Nephron (organoid): Measurements from ENCODE around the gene RPL37A.

Source experiments
- H3K27ac Mint-ChIP-seq, 3 experiments: 2 replicates each; pipeline ENCODE4 v1.8.0; 2020; ENCODE audit warnings: mixed read lengths in 3 of 3, mild to moderate bottlenecking in 2 of 3, moderate library complexity in 1 of 3
- H3K27me3 Mint-ChIP-seq: 2 replicates; pipeline ENCODE4 v1.8.0; 2021; ENCODE audit warnings: low read depth, mild to moderate bottlenecking, moderate library complexity, mixed read lengths
- H3K36me3 Mint-ChIP-seq: 2 replicates; pipeline ENCODE4 v1.8.0; 2020; ENCODE audit warnings: low read depth, mixed read lengths
- H3K4me1 Mint-ChIP-seq: 2 replicates; pipeline ENCODE4 v1.8.0; 2020; ENCODE audit warnings: mixed read lengths
- H3K4me3 Mint-ChIP-seq, 3 experiments: 2 replicates each; pipeline ENCODE4 v1.8.0; 2020; ENCODE audit warnings: mild to moderate bottlenecking in 3 of 3, mixed read lengths in 3 of 3, moderate library complexity in 2 of 3
- H3K9me3 Mint-ChIP-seq: 2 replicates; pipeline ENCODE4 v1.8.0; 2020; ENCODE audit warnings: mixed read lengths
- TF ChIP-seq, protein P1 (sequence below), 3 experiments: fragments of 200-600 bp; sonication (generic); IDR thresholded peaks; one replicate each; pipeline ENCODE4 v1.5.0; 2021; ENCODE audit warnings: antibody characterized with exemption in 3 of 3; ENCODE audit not compliant: unreplicated experiment in 3 of 3

RPL37A gene

DNA sequence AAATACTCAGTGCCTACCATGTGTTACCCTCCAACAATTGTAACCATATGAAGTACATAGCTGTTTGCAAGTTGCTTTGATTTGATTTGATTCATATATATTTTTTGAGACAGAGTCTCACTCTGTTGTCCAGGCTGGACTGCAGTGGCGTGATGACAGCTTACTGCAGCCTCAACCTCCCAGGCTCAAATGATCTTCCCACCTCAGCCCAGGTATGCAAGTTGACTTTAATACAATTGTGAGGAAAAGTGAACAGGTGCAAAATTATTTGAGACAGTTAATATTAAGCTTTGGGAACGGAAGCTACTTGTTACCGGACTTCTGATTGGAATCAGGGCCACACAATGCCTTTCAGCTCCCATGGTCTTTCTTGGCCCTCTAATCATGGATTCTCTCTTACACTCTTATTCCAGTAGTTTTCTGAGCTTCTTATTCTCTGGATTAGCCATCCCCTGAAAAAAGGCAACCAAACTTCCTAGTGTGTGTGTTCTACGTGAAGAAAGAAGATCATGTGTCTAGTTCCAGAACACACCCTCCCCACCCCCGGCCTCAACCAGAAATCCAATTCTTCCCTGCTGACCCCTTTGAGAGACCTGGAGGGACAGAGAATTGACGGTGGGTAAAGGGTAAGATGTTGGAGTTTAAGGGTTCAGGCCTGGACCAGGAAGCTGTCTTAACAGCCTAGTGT, 1.1 kb upstream of the RPL37A start:
- Mint-ChIP-seq H3K4me3 (peak overlapping the region; percentile 98 to 100 (median 99)), H3K27me3 (no peaks in the 10 kb centered on the region), H3K36me3 (peaks cover 34% of the 10 kb centered on the region), H3K4me1 (peaks cover 69% of the 10 kb centered on the region), H3K9me3 (no peaks in the 10 kb centered on the region), H3K27ac (peak overlapping the region; percentile 96 to 99 (median 99))
- TF ChIP-seq, protein P1, sequence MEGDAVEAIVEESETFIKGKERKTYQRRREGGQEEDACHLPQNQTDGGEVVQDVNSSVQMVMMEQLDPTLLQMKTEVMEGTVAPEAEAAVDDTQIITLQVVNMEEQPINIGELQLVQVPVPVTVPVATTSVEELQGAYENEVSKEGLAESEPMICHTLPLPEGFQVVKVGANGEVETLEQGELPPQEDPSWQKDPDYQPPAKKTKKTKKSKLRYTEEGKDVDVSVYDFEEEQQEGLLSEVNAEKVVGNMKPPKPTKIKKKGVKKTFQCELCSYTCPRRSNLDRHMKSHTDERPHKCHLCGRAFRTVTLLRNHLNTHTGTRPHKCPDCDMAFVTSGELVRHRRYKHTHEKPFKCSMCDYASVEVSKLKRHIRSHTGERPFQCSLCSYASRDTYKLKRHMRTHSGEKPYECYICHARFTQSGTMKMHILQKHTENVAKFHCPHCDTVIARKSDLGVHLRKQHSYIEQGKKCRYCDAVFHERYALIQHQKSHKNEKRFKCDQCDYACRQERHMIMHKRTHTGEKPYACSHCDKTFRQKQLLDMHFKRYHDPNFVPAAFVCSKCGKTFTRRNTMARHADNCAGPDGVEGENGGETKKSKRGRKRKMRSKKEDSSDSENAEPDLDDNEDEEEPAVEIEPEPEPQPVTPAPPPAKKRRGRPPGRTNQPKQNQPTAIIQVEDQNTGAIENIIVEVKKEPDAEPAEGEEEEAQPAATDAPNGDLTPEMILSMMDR (IDR thresholded peaks at IDR 0.05; ENCODE audit: unreplicated experiment in 3 of 3), result no peak

DNA sequence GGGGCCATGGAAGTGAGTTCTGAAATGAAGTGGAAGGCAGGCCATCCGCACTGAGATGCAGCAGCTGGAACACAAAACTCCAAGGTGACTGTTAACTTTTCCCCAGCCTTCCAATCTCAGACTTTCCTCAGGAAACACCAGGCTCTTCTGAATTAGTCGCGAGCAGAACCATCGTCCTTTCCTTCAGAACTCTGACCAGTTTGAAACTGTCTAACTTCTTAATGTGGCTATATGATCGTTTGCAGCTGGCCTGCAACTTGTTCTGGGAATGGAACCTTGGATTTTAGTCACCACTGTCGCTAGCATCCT, 620 bp upstream of the RPL37A start:
- H3K9me3 Mint-ChIP-seq, result no peaks in the 10 kb centered on the region
- peak overlapping the region; percentile 96 to 99 (median 99) for H3K27ac Mint-ChIP-seq
- peaks cover 39% of the 10 kb centered on the region for H3K36me3 Mint-ChIP-seq
- no peaks in the 10 kb centered on the region for H3K27me3 Mint-ChIP-seq
- TF ChIP-seq, protein P1 (IDR thresholded peaks at IDR 0.05; ENCODE audit: unreplicated experiment in 3 of 3), result no peak
- H3K4me3 Mint-ChIP-seq, result peak overlapping the region; percentile 98 to 100 (median 99)
- peaks cover 68% of the 10 kb centered on the region for H3K4me1 Mint-ChIP-seq

DNA sequence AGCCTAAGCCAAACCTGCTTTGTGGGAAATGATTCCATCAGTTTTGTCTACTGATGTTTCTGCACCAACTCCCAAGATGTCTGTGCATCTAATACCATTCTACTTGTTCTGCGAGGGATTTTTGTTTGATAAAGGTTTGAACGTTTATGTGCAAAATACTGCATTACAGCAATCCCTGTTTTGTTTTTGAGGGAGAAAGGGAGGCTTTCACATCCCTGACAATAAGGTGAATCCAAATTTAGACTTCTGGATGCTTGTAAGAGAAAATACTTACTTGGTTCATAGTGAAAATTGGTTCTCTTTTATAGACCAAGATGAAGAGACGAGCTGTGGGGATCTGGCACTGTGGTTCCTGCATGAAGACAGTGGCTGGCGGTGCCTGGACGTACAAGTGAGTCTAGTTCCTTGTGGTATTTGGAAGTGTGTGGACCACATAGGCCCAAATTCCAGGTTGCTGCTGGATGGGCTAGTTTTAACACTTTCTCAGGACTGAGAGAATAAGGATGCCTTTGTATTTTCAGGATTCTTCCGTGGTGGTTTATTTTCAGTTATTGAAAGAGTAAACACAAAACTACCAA, 1.1 kb downstream of the RPL37A start:
- Mint-ChIP-seq H3K27ac (peak overlapping the region; percentile 96 to 99 (median 99)), H3K4me1 (peaks cover 58% of the 10 kb centered on the region), H3K4me3 (peak overlapping the region; percentile 98 to 100 (median 99)), H3K27me3 (no peaks in the 10 kb centered on the region), H3K9me3 (no peaks in the 10 kb centered on the region), H3K36me3 (peaks cover 54% of the 10 kb centered on the region)
- TF ChIP-seq, protein P1 (IDR thresholded peaks at IDR 0.05; ENCODE audit: unreplicated experiment in 3 of 3), result no peak

DNA sequence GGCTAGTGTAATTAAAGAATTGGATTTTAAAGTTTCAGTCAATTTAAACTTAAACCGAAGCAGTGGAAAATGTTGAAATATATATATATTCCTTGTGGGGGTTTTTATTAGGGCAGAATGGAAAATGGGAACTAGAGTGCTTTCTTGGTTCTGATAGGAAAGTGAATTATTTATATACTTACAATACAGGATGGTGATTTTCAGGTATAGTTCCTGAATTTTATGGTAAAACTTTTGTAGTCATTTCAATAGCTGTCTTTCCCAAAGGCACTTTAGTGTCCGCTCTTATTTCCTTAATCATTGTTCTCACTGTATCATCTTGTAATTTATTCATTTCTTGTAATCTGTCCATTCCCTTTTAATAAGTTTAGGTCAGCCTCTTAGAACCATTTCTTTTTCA, 1.9 kb downstream of the RPL37A start:
- H3K9me3 Mint-ChIP-seq, result no peaks in the 10 kb centered on the region
- H3K36me3 Mint-ChIP-seq, result peaks cover 61% of the 10 kb centered on the region
- TF ChIP-seq, protein P1 (IDR thresholded peaks at IDR 0.05; ENCODE audit: unreplicated experiment in 3 of 3), result no peak
- no peaks in the 10 kb centered on the region for H3K27me3 Mint-ChIP-seq
- H3K4me1 Mint-ChIP-seq, result peaks cover 53% of the 10 kb centered on the region
- H3K4me3 Mint-ChIP-seq, result peak overlapping the region; percentile 98 to 100 (median 99)
- peak overlapping the region; percentile 96 to 99 (median 99) for H3K27ac Mint-ChIP-seq

DNA sequence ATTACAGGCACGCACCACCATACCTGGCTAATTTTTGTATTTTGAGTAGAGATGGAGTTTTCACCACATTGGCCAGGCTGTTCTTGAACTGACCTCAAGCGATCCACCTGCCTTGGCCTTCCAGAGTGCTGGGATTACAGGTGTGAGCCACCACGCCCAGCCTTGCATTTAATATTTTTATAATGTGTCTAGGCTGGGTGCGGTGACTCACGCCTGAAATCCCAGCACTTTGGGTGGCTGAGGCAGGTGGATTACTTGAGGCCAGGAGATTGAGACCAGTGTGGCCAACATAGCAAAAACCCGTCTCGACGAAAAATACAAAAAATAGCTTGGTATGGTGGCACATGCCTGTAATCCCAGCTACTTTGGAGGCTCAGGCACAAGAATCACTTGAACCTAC, 3.2 kb downstream of the RPL37A start:
- Mint-ChIP-seq H3K27me3 (no peaks in the 10 kb centered on the region), H3K4me1 (peaks cover 56% of the 10 kb centered on the region), H3K27ac (no peak overlapping the region), H3K4me3 (no peak overlapping the region), H3K36me3 (peaks cover 72% of the 10 kb centered on the region), H3K9me3 (no peaks in the 10 kb centered on the region)
- TF ChIP-seq, protein P1 (IDR thresholded peaks at IDR 0.05; ENCODE audit: unreplicated experiment in 3 of 3), result no peak
